GM18508 (cell line): ENCODE measurements around the gene SCN4B.

Source experiments
- ATAC-seq: cut with Tn5 transposase; IDR thresholded peaks from one replicate; pipeline ENCODE4 v1.9.1; 2021; ENCODE audit warnings: moderate number of reproducible peaks; ENCODE audit not compliant: insufficient read depth, unreplicated experiment

SCN4B gene

DNA sequence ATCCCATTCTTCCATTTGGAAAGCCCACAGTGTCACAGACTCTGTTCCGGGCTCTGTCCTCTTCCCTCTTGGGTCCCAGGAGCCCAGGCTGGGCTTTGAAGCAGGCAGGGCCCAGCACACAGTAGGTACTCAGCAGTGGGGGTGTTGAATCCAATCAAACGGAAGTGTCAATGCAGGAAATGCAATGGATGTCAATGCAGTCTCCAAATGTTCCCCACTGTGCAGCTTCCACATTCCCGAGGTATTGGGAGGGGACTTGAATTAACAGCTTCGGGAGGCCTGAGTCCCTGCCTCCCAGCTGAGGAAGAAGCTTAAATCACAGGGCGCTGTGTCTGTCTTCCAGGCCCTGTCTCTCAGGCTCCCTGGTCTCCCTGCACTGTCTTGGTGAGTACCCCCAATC, 44.1 kb downstream of the SCN4B start:
- no peak for ATAC-seq

DNA sequence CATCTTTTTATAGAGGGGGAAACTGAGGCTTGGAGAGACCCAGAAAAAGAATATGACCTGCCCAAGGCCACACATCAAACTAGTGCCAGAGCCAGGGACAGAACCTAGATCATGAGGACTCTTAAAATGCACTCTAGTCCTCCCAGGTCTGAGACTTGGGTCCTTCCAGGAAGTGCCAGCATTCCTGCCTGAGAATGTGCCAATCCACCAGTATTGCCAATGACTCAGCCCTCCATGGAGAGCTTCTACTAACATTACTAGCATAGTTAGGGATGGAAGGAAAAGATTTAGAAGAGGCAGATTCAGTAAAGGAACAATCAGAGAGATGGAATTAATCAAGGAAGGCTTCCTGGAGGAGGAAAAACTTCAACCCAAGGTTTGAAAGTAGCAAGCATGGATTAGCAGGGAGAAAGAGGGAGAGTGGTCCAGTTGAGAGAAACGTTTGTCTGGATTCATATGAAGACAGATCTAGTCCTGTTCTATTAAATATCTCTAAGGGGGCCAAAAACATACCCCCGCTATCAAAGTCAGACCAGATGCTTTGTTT, 45.8 kb downstream of the SCN4B start:
- ATAC-seq = no peak

DNA sequence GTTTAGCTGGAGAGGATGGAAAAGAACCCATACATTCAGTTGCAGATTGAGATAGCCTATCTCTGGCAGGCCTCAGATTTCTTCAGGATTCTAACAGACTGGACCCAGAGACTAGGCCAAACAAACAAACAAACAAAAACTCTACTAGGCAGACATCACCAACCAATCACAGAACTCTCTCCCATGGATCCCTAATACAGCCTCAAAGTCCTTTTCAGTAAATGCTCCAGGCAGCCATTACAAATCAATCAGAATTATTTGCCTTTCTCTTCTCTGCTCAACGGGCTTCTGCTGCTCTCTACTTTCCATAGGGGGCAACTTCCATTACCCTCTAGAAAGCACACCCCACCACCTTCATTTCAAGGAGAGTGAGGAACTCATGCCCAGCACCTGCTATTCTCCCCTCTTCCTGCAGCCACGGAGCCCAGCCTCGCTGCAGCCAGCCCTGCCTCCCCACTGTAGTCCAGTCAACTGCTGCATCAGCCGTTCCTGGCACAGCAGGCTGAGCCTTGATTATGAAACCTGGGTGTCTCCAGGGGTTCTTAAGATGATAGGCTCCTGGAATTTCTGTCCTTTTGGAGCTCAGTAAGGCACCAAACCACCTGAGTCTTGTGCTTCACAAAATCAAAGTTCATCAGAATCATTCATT, 46.8 kb downstream of the SCN4B start:
- no peak for ATAC-seq

DNA sequence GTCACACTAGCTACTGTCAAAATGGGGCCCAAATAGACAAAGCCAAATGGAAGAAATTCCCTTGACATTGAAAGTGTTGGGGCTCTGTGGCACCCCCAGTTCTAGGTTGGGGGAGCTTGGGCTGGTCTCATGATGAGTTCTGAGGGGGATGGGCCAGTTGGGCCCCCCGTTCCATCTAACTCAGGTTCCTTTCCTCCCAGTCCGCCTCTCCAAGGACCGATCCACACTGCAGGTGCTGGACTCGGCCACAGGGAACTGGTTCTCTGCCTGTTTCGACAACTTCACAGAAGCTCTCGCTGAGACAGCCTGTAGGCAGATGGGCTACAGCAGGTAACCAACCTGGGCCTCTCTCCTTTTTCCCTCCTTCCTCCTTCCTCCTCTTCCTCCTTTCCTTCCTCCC, 48.1 kb downstream of the SCN4B start:
- ATAC-seq = no peak

DNA sequence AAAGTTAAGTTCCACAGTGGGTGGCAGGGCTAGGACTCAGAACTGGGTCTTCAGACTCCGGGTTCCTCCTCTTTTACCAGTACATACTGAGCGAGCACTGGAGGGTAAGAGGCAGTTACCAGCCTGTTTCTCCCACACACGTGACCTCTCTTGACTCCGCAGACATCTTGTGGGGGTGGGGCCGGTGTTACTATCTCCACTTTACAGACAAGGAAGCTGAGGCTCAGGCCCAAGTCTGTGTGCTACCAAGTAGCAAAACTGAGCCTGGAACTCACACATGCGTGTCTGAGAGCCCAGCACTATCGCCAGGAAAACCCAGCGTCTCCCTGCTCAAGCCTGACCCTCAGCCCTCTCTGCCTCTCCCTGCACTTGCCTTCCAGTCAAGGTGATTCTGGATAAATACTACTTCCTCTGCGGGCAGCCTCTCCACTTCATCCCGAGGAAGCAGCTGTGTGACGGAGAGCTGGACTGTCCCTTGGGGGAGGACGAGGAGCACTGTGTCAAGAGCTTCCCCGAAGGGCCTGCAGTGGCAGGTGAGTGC, 49.8 kb downstream of the SCN4B start:
- ATAC-seq = no peak

DNA sequence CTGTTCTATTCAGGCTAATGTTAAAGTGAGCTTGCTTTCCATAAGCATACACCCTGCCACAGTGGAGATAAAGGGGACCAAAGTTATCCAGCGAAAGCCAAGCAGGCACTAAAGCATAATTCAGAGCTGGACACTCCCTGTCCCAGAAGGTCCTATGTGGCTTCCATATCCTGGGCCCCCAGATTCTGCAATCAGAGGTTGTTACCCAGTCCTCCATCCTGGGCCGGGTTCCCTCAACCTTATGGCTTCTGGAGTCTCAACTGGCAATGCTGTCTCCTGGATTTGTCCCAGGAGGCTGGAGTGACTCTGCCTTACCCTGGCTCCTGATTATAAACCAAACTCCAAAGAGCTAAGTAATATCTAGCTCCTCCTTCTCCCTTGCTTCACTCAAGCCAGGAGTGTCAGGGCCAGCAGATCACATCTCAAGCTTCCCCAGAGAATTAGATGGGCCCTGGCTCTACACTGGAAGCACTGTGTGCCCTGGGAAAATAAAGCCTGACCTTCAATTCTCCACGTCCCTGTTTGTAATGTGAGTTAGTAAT, 51.9 kb downstream of the SCN4B start:
- ATAC-seq = no peak

DNA sequence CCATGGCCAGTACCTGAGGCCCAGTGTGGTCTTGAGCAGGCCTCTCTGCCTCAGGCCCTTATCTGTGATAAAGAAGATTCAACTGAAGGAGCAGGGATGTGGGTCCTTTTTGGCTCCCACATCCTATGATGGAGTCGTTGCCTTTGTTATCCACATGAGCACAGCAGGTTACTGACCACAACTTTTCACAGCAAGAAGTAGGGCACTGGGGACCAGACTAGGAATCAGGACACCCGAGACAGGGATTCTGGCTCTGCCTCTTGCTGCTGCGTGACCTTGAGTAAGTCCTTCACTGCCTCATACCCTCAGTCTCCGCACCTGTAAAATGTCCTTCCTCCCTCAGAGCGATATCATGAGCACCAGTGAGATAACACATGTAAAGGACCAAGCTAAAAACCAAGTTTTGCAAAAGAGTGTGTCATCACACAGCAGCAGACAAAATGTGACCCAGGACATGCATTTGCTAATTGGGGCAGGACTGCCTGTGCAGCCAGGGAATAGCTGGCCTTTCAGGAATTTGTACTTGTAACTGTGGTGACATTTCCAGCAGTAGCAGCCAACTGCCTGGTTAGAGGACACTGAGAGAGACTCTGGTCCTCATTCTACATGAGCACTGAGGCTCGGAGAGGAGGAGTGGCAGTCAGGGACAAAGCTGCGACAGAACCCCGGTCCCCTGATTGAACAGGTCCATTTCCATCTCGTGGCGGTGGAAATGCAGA, 52.6 kb downstream of the SCN4B start:
- ATAC-seq = no peak

DNA sequence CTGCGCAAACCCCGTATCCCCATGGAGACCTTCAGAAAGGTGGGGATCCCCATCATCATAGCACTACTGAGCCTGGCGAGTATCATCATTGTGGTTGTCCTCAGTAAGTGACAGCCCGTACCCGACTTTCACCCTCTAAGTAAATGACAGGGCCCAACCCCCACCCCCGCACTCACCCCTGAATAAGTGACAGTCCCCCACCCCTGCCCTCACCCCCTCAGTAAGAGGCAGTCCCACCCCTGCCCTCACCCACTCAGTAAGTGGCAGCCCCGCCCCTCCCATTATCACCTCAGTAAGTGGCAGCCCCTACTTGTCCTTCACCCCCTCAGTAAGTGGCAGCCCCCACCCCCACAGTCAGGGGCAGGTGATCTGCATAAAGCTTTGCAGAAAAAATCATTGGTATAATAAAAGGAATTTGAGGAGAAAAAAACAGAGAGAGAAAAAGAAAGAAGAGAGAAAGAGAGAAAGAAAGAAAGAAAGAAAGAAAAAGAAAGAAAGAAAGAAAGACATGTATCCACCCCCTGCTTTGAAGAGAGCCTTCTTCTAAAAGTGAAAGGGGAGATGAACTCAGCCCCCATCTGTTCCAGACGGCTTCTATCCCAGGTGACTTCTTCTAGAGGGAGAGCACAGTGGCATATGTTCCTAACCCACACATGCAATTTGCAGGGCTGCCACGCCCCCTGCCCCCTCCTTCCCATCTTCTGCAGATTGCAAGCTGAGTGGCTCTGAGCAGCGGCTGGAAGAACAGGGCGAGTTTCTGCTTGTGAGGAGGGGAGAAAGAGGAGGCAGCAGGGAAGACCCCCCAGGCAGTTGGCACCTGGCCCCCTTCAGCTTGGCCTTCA, 53.4 kb downstream of the SCN4B start:
- no peak for ATAC-seq

DNA sequence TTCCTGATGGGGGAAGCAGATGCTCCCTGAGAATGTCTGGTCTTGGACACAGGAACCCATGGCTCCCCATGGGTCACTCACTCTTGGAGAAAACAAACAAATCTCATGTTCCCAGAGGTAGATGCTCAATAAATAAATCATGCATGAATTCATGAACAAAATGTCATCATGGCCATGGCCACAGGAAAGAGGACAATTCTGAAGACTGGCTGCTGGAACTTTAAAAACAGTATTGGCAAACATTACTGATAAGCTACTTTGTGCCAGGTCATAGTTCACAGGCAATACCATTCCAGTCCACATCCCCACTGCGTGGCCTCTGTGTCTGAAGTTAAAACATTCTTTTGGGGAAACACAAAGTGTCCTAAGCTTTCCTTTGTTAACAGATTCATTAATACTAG, 56.7 kb downstream of the SCN4B start:
- no peak for ATAC-seq

DNA sequence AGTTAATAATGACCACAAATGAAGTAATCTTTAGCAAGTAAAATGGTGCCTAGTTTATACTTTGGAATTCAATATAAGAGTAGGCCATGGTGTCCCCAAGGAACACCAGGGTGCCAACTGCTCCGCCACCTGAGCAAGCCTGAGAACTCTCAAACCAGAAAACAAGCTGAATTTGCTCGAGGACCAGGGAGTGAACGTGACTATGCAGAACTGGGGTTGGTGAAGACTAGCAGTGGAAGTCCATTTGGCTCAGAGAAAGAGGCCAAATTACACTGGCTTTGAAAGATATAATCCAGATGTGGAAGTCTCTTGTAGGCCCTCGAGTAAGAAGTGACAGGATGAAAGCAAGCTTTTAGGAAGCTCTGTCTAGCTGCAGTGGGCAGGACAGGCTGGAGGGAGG, 57.1 kb downstream of the SCN4B start:
- no peak for ATAC-seq

DNA sequence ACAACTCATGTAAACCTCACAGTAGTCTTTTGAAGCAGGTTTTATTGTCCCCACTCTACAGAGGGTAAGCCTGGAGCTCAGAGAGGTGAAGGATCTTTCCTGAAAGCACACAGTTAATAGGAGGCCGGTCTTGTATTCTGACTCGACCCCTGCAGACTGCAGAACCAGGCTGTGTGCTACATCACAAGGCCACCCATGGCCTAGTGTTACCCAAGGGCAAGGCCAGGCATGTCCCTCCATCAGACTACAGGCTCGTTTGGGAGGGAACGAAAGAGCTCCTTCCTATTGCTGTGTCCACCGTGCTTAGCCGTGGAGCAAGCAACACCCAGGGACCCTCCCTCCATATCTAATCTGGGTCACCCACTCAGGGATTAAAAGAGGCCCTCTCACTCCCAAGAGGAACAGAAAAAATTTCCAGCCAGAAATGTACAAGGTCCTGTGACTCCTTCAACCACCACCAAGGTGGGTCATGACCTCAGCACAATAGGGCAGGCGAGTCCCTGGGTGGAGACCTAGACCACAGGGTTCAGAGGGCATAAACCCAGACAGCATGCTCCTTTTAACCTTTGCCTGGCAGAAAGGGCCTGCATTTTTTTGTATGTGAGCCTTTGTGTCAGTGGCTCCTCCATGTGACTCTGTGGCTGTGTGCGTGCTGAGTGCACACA, 59.6 kb downstream of the SCN4B start:
- ATAC-seq = no peak

DNA sequence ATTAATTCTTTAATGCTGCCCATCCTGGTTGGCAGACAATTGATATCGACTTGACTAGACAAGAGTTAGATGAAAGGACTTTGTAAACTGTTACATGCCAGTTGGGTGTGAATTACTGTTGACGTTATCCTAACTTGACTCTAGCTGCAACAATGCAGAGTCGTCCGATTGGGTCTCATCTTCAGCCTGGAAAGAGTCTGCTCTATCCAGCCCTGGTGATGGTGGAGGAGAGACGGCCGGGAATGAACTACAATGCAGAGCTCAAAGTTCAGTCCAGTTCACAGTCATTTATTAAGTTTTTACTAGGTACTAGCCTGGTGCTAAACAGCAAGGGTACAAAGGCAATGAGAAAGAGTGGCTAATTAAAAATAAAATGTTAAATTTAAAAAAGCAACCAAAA, 60.9 kb downstream of the SCN4B start:
- ATAC-seq = no peak

DNA sequence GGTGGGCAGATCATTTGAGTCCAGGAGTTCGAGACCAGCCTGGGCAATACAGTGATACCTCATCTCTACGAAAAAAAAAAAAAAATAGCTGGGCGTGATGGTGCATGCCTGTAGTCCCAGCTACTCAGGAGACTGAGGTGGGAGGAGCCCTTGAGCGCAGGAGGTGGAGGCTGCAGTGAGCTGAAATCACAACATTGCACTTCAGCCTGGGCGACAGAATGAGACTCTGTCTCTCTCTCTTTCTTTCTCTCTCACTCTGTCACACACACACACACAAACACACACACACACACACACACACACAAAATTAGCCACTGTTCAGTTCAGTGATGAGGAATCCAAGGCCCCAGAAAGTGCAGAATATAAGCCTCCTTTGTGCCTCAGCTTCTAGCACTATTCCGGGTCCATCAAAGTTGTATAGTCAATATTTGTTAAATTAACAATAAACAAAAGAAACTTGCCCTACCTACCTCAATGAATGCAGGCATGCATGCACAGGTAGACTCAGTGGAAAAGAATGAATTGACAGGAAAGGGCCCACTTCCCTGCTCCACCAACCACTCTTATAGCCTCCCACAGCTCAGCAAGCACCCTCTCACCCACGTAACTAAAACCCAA, 62.0 kb downstream of the SCN4B start:
- no peak for ATAC-seq

DNA sequence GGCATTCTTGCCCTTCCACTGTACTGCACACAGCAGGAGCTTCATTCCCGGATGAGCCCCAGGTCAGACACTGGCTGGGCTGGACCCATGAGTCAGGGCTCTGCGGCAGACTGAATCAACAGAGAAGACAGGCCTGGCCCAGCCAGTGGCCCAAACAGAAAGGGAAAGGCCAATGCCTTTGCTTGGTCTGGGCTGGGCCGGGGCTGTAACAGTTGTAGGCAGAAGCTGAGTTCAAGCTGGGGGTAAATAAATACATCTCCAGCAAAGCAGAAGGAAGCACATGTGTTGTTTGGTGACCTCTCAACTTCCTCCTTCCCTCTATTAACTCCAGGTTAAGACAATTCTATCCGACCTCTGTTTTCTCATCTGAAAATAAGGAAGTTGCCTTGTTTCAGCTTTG, 64.1 kb downstream of the SCN4B start:
- ATAC-seq = no peak

DNA sequence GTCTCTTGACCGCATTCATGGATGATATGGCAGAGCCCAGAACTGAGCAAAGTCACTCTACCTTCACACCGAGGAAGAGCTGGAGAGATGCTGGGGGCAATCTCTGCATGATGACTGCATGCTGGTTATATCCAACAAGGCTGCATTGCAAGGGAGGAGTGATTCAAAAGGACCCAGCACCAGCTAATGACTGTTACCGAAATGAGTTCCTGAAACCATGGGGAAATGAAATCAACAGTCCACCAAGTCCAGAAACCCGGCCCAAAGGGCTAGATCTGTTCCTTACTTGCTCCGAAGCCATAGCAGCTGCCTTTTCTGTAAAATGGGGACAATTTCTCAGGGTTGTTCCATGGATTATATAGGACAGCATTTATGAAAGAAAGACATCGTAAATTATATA, 64.7 kb downstream of the SCN4B start:
- no peak for ATAC-seq

DNA sequence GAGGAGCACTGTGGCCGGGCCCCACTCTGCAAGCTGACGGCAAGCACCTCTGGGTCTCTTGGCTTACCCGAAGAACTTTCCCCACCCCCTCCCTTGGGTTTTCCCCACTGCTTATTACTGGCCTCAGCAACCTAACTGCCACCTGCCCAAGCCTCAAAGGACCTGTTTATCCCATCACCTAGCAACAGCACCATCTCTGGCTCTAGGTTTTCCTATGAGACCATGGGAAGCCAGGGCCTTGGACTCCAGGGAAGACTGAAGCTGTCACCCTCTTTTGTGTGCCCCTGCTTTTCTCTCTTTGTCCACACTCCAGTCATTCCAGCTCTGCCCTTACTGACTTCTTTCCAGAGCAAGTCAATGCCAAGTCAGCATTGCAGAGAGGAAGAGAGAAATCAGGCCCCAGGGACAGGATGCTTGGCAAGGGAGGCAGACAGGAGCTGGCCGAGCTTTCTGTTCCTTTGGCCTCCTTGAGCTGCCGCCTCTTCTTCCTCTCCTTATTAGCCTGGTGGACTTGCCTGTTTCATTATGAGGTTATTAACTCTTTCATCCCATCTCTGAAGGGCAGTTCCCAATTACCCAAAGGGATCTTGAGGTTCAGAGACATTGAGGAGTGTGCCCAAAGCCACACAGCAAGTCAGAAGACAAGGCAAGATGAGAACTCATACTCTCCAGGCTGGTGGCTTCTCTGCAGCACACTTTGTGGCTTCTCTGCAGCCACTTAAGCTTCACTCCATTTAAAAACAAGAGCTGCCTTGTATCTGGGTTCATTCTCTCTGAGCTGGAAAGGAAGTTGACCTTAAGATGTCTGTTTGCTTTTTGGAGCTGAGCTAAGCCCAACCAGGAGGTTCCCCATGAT, 65.5 kb downstream of the SCN4B start, which contains the start of gene SMIM35:
Gene SMIM35 (minus strand): TSS at position 51 of the 856 bp plus-strand sequence. CDS start 206 bp downstream, outside the sequence.
- ATAC-seq = no peak

DNA sequence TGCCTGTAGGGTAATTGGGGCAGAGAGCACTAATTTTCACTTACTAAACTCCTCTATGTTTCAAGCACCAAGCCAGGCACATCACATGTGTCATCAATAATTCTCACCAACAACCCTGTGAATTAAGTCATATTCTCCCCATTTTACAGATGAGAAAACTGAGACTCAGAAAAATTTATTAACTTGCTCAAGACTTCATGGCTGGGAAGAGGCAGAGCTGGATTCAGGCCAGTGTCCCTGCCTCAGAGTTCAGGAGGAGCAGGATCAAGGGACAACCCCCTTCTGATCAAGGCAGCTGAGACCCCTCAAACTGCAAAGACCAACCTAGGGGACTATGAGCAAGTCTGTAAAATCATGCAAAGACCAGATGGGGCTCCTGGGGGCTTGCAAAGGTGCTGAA, 68.0 kb downstream of the SCN4B start:
- no peak for ATAC-seq

DNA sequence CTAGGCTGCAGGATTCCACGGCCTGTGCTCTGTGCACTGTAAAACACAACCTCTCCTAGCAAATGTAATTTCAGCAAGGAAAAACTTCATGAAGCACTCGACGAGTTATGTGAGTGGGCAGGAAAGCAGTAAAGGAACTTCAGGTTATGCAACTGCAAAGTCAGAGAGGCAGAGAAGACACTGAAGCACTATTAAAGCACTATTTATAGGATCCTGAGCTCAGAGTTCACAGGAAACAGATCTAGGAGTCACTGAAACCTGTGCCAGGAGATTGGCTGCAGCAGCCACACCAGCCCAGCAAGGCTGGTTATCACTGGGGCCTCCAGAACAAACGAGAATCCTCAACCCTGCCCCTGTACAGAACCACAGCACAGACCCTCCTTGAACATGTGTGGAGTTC, 68.4 kb downstream of the SCN4B start:
- no peak for ATAC-seq
